A549 treated with CORT108297 at 1 μM for 4 hours (cell line): ENCODE results near the gene SPEF2. TPM values are rescaled to one million over a fixed set of nuclear protein-coding genes. Genes with fewer than 3 reads are reported as not detected.

ENCODE experiments used
- total RNA-seq: library from RNA; stranded (reverse); fragments of 200-300 nt; extraction: Qiagen RNA extraction; gene quantifications from 5 replicates; pipeline ENCODE4 v1.2.3, GENCODE V29; 2022

The SPEF2 gene
- total RNA-seq = 1.8 to 2.5 TPM (median 2.3 TPM) in 5 replicates

DNA sequence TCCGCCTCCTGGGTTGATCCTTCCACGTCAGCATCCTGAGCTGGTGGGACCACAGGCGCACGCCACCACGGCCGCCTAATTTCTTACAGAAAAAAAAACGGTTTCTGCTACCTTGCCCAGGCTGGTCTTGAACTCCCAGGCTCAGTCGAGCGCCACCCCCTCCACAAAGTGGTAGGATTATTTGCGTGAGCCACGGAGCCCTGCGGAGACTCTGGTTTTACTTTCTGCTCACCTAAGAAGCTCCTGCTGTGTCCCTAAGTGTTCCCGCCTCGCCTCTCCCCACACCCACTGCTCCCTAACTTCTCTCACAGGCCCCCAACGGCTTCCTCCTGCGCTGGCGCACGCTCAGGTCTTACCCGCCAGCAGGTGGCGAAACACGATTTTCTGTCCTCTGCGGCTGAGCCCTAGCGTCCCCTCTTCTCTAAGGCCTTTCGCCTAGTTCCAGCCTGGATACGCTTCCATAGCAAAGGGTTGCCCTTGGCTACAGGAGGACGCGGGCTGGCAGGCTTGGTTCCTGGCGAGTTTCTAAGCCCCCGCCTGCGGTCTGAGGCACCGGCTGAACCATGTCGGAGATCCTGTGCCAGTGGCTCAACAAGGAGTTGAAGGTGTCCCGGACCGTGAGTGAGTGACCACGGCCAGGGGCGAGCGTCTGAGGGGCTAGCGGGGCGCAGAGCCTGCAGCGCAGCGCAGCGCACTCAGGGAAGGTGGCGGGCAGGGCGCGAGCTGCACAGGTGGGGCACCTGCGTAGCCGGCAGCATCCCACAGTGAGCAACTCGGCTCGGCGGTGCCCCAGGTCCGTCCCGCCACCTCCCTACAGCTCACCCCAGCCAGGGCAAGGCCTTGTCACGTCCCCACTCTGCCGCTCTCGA, at the start of gene SPEF2:
Gene SPEF2, plus strand, starts transcription at position 429 of the 869 bp plus-strand sequence. Its CDS starts 135 bp downstream, at position 564.

GRCh38 chr5:35856765-35857351, 239.2 kb downstream of the SPEF2 start, which contains the start of gene IL7R:
TSS of gene IL7R (plus strand) at chr5:35856891. CDS start at chr5:35856978, 87 bp downstream.

Other genes starting within 250 kb of the SPEF2 start
- 0.31 to 0.46 TPM (median 0.41 TPM) in 5 replicates for gene IL7R, start 239.0 kb downstream of the SPEF2 start, total RNA-seq